Transverse colon (tissue), 4 donors: Measurements from ENCODE around the gene ARHGAP23. TPM values are rescaled to one million over a fixed set of nuclear protein-coding genes. Genes with fewer than 3 reads are reported as not detected.
A peak's percentile ranks its signal among the peaks of the same experiment; 100 is the strongest.
"Not testable (repeated sequence)": the region's sequence is repeated elsewhere in the genome, so short reads cannot be mapped to it uniquely, and the experiment has no call there.

Source experiments
- DNase-seq: peaks from one replicate; pipeline ENCODE4 v3.0.0-alpha.2; 2019
- H3K27ac ChIP-seq, 4 donors: fragments of 200-600 bp; sonication (generic); 2 replicates each; pipeline ENCODE4 v1.5.1; 2016 to 2018; ENCODE audit warnings: inconsistent platforms in 4 of 4
- H3K27me3 ChIP-seq: fragments of 200-600 bp; sonication (generic); 2 replicates; pipeline ENCODE4 v1.5.1; 2017; ENCODE audit warnings: inconsistent platforms
- H3K36me3 ChIP-seq, 4 donors: fragments of 200-600 bp; sonication (generic); 2 replicates each; pipeline ENCODE4 v1.5.1; 2017 to 2019; ENCODE audit warnings: inconsistent platforms in 4 of 4
- H3K4me1 ChIP-seq, 4 donors: fragments of 200-600 bp; sonication (generic); 2 replicates each; pipeline ENCODE4 v1.5.1; 2017 to 2020; ENCODE audit warnings: inconsistent platforms in 4 of 4
- H3K4me3 ChIP-seq, 4 donors: fragments of 200-600 bp; sonication (generic); 1 replicate in 1 of 4; 2 replicates in 3 of 4; pipeline versions ENCODE4 v1.5.1 to v1.6.1; 2017 to 2019; ENCODE audit warnings: inconsistent platforms in 4 of 4
- H3K9me3 ChIP-seq, 2 donors: fragments of 200-600 bp; sonication (generic); 2 replicates each; pipeline ENCODE4 v1.5.1; 2017 to 2019; ENCODE audit warnings: inconsistent platforms in 2 of 2
- EP300 ChIP-seq: sonication (generic); formaldehyde crosslinking; IDR thresholded peaks from one replicate; pipeline ENCODE4 v1.6.1; 2017; ENCODE audit warnings: antibody characterized with exemption, low read depth
- POLR2A ChIP-seq: fragments of 450-650 bp; IDR thresholded peaks from one replicate; pipeline ENCODE4 v1.6.1; 2016; ENCODE audit warnings: antibody characterized with exemption, mild to moderate bottlenecking, moderate library complexity
- POLR2AphosphoS5 ChIP-seq, 3 donors: sonication (generic); formaldehyde crosslinking; IDR thresholded peaks; one replicate each; pipeline ENCODE4 v1.6.1; 2016; ENCODE audit warnings: antibody characterized with exemption in 3 of 3
- WGBS, 2 donors: methylation state at CpG; one replicate each; pipeline ENCODE4 v1.1.5; 2018; ENCODE audit warnings: low coverage in 1 of 2; 5-methylcytosine and 5-hydroxymethylcytosine counted together
- in situ Hi-C, 4 donors: fragments of 200-750 bp; cut with MboI; loops; one replicate each; pipeline versions ENCODE4 v1.15.0 to v1.15.1; 2017; ENCODE audit warnings: low sequenced_read_pairs in 3 of 4, low pct_ligation_motif_present in 1 of 4, low pct_unique_long_range_greater_than_20kb in 1 of 4
- intact Hi-C: fragments of 100-400 bp; cut with DNase I; formaldehyde crosslinking; loops from one replicate; pipeline ENCODE4 v1.15.1; 2023; ENCODE audit warnings: low total_unique reads
- total RNA-seq, 4 donors: library from RNA; depleted of rRNA; stranded (reverse); fragments of >200 nt; gene quantifications; one replicate each; pipeline ENCODE4 v1.1.0, GENCODE V29; 2016
- TF ChIP-seq, protein P1 (sequence below), 5 experiments: fragments of 200-600 bp in 3 of 5; fragments of 450-650 bp in 2 of 5; sonication (generic) in 3 of 5; IDR thresholded peaks; 1 replicate in 2 of 5; 2 replicates in 3 of 5; pipeline ENCODE4 v1.5.1; 2016 to 2017; ENCODE audit warnings: antibody characterized with exemption in 5 of 5, inconsistent platforms in 3 of 5, mild to moderate bottlenecking in 2 of 5, moderate library complexity in 1 of 5

ARHGAP23 gene
- total RNA-seq, 4 donors from 2014 or later: 4.5 to 21.7 (median 17.0) TPM

DNA sequence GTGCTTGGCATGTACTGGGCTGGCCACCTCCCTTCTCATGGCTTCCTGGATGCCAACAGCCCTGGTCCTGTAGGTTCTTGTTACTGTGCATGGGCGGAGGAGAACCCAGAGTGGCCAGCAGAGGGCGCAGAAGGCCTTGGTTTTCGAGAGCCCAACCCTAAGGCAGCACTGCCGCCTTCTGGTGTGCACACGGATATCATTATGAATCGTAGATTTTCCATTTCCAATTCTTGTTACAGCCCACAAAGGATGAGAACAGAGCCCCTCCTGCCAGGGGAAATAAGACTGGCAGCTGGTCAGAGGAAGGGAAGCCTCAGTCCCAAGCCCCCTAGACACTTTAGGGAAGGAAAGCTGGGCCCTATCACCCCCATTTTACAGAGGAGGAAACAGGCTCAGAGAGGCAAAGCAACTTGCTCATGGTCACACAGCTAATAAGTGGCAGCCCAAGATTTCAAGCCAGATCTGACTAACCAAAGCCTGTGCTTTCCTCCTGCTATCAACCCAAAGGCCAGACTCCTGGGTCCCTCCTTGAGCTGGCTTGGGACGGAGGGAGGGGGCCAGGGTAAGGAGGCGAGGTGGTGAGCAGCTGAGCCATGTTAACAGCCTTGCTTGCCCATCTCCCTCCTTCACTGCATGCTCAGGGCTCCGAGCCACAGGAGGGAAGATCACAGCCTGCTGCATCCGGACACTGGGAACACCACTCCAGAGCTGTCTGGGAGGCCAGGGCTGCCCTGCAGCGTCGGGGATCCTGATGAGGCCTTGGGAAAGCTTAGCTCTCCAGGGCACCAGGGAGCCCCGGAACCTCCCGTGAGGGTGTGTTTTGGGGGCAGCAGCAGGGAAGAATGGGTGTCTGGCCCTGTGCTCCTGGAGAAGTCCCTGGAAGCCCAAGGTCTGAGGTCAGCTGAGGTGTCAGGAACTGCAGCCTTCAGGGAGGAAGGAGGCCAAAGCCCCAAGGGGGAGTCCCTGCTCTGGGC, 64.1 kb downstream of the ARHGAP23 start:
- TF ChIP-seq, protein P1, sequence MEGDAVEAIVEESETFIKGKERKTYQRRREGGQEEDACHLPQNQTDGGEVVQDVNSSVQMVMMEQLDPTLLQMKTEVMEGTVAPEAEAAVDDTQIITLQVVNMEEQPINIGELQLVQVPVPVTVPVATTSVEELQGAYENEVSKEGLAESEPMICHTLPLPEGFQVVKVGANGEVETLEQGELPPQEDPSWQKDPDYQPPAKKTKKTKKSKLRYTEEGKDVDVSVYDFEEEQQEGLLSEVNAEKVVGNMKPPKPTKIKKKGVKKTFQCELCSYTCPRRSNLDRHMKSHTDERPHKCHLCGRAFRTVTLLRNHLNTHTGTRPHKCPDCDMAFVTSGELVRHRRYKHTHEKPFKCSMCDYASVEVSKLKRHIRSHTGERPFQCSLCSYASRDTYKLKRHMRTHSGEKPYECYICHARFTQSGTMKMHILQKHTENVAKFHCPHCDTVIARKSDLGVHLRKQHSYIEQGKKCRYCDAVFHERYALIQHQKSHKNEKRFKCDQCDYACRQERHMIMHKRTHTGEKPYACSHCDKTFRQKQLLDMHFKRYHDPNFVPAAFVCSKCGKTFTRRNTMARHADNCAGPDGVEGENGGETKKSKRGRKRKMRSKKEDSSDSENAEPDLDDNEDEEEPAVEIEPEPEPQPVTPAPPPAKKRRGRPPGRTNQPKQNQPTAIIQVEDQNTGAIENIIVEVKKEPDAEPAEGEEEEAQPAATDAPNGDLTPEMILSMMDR (IDR thresholded peaks at IDR 0.05): peak in 3 of 5 experiments; percentile 45 to 73 (median 56)
- DNase-seq: peak; percentile 95
- H3K4me3 ChIP-seq, H3K27ac ChIP-seq, H3K4me1 ChIP-seq, H3K27me3 ChIP-seq, intact Hi-C loops, H3K9me3 ChIP-seq, H3K36me3 ChIP-seq: not testable (repeated sequence)
- WGBS, 2 donors: 52% methylated on average over 14 of the region's 14 CpGs; no CpG with 5 or more reads in 1 of the 2 donors
- in situ Hi-C loops: loop anchor here in 1 of 4 donors (25.0 kb wide), 1 partner anchor 170 kb away; the partner anchor contains the start of gene EPOP

DNA sequence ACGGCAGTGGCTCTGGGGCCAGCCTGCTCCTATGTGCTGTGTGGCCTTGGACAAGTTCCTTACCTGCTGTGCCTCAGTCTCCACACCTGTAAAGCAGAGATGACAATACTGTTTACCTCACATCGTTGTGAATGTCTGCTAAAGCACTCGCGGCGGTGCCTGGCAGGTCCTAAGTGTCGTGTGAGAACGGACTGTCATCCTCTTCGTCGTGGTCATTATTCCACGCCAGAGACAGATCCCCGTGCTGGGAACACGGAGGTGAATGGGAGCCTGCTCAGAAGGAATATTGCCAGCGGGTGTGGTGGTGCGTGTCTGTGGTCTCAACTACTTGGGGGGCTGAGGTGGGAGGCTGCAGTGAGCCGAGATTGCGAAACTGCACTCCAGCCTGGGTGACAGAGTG, 65.9 kb downstream of the ARHGAP23 start:
- H3K27me3 ChIP-seq, H3K9me3 ChIP-seq, H3K4me3 ChIP-seq, H3K27ac ChIP-seq, H3K4me1 ChIP-seq, intact Hi-C loops, DNase-seq: not testable (repeated sequence)
- peaks cover 0 to 12% (median 2%) of the 10 kb centered on the region in 4 donors for H3K36me3 ChIP-seq
- in situ Hi-C loops: loop anchor here in 1 of 4 donors (25.0 kb wide), 1 partner anchor 168 kb away; the partner anchor contains the start of gene EPOP
- WGBS, 2 donors: 89 to 100% methylated on average over 2 to 16 of the region's 16 CpGs

DNA sequence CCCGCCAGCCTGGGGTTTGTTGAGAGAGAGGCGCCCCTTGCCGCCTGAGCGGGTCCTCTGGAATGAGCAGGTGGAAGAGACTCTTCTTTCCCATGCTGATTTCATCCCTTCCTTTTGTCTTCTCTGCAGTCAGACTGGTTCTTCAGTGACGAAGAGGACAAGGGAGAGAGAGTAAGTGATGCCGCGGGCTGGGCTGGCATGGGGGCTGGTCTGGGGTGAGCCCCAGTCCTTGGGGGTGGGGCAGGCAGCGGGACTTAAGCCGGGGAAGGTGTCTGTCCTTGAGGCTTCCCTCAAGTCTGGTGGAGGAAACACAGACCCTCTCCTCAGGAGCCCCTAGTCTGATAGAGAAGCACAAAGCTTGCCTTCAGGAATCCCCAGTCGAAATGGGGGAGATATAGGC, 69.4 kb downstream of the ARHGAP23 start:
- H3K27ac ChIP-seq, H3K9me3 ChIP-seq, intact Hi-C loops, H3K4me1 ChIP-seq, H3K36me3 ChIP-seq, DNase-seq, H3K27me3 ChIP-seq, H3K4me3 ChIP-seq: not testable (repeated sequence)
- in situ Hi-C loops: loop anchor here in 1 of 4 donors (25.0 kb wide), 1 partner anchor 165 kb away; the partner anchor contains the start of gene EPOP
- WGBS, 2 donors: 93% methylated on average over 10 of the region's 10 CpGs; no CpG with 5 or more reads in 1 of the 2 donors

DNA sequence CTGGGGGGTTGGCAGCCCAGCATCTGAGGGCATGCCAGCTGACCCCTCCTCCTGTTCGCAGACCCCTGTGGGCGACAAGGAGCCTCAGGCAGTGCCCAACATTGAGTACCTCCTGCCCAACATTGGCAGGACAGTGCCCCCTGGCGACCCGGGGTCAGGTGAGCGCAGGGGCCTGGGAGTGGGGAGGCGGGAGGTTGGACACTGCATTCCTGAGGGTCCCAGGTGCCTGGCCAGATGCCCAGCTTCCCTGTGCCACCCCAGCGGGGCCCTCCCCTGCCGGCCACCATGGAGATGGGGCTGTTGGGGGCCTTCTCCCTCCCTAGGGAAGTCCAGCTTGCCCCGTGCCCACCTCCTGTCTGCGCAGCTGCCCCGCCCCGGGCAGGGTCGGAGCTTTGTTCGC, 70.1 kb downstream of the ARHGAP23 start:
- WGBS, 2 donors: 91% methylated on average over 13 of the region's 14 CpGs; no CpG with 5 or more reads in 1 of the 2 donors
- intact Hi-C loops: no loop called here

DNA sequence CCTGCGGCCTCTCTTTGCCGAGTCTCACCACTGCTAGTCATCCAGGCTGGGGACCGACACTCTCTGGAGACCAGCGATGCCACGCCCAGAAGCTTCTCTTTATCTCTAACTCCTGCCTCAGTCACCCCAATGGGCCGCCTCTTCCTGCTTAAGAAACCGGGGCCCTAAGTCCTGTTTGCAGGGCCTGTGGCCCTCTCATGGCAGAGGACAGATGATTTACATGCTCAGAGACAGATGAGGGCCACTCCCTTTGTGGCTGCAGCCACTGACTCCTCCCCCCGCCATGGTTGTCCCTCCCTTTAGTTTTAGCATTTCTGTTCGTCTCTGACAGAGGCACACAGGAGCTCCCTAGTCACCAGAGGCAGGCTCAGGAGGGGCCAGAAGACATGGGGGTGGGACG, 71.0 kb downstream of the ARHGAP23 start:
- H3K36me3 ChIP-seq, intact Hi-C loops, H3K9me3 ChIP-seq, H3K4me1 ChIP-seq, DNase-seq, H3K27me3 ChIP-seq, H3K4me3 ChIP-seq, H3K27ac ChIP-seq: not testable (repeated sequence)
- 89% methylated on average over 10 of the region's 10 CpGs; no CpG with 5 or more reads in 1 of the 2 donors for WGBS, 2 donors
- in situ Hi-C loops: loop anchor here in 1 of 4 donors (25.0 kb wide), 1 partner anchor 163 kb away; the partner anchor contains the start of gene EPOP

More for the DNA sequence above, 70.1 kb downstream of the ARHGAP23 start:
- TF ChIP-seq EP300 (no peak), POLR2A (no peak), POLR2AphosphoS5 (IDR thresholded peaks at IDR 0.05) (no peak)
- TF ChIP-seq, protein P1 (IDR thresholded peaks at IDR 0.05): no peak
- no peak overlapping the region for H3K27ac ChIP-seq
- peaks cover 0 to 8% (median 2%) of the 10 kb centered on the region in 4 donors for H3K36me3 ChIP-seq
- no peak overlapping the region for H3K4me3 ChIP-seq
- no peaks in the 10 kb centered on the region for H3K4me1 ChIP-seq
- no peak for DNase-seq
- in situ Hi-C loops: loop anchor here in 1 of 4 donors (25.0 kb wide), 1 partner anchor 164 kb away; the partner anchor contains the start of gene EPOP
- H3K9me3 ChIP-seq: no peaks in the 10 kb centered on the region
- H3K27me3 ChIP-seq: no peaks in the 10 kb centered on the region

DNA sequence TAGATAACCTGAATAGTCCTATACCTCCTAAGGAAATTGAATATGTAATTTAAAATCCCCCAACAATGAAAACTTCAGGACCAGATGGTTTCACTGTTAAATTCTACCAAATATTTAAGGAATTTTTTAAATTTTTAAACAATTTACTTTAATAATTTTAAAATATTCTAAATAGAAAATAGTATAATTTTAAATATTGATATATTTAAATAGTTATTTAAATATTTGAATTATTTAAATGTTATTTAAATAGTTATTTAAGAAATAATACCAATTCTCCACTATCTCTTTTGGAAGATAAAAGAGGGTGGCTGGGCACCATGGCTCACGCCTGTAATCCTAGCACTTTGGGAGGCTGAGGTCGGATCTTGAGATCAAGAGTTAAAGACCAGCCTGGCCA, 73.5 kb downstream of the ARHGAP23 start:
- peaks cover 0 to 13% (median 0%) of the 10 kb centered on the region in 4 donors for H3K36me3 ChIP-seq
- intact Hi-C loops, in situ Hi-C loops: not testable (repeated sequence)

DNA sequence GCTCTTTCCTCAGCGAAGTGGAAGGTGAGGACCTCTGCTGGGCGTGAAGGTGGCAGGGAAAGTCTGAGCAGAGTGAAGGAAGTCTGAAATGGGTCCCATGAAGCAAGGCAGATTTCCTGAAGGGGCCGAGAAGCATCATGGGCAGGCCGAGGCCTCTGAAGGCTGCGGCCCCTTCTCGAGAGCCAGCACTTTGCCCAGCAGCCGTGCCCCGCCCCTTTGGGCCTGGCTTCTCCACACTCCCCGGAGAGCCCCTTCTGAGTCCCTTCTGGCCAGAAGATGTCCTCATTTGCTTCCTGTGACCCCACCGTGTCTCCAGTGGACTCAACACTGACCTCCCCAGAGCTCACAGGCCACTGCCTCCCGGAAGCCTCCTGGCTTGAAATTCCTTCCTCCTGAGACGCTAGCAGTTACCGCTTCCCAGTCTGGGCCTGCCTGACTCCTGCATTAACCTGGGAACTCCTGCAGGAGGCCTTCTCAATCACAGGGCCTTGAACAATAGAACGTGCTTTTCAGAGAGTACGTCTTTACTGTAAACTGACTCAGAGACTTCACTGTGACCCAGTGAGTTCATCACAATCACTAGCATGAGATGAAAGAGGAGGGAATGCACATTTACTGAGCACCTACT, 75.1 kb downstream of the ARHGAP23 start:
- intact Hi-C loops, H3K4me1 ChIP-seq, in situ Hi-C loops, H3K9me3 ChIP-seq, H3K4me3 ChIP-seq, H3K36me3 ChIP-seq, H3K27me3 ChIP-seq, DNase-seq, H3K27ac ChIP-seq: not testable (repeated sequence)
- WGBS, 2 donors: 76 to 86% methylated on average over 9 to 14 of the region's 15 CpGs

More for the DNA sequence above, 73.5 kb downstream of the ARHGAP23 start:
- not testable (repeated sequence) for H3K9me3 ChIP-seq, H3K27me3 ChIP-seq, H3K4me1 ChIP-seq, DNase-seq, H3K4me3 ChIP-seq, H3K27ac ChIP-seq
- WGBS, 2 donors: 75 to 95% methylated on average over 2 of the region's 2 CpGs
